Right renal cortex interstitium (tissue), 3 donors: ENCODE results near the gene JRKL. TPM values are rescaled to one million over a fixed set of nuclear protein-coding genes. Genes with fewer than 3 reads are reported as not detected.
"Not testable (repeated sequence)": the region's sequence is repeated elsewhere in the genome, so short reads cannot be mapped to it uniquely, and the experiment has no call there.

Experiments used
- DNase-seq, 3 donors: peaks; one replicate each; pipeline ENCODE4 v3.0.0-alpha.2; 2013; ENCODE audit warnings: low read depth in 3 of 3, low spot score in 2 of 3
- polyA plus RNA-seq, 3 donors: library from polyadenylated mRNA; unstranded; fragments of 120-200 nt; gene quantifications; one replicate each; pipeline ENCODE4 v1.2.1, GENCODE V29; 2013; ENCODE audit not compliant: insufficient read length in 3 of 3

The JRKL gene
- polyA plus RNA-seq, 3 donors, result 24.7 to 27.4 (median 25.1) TPM

DNA sequence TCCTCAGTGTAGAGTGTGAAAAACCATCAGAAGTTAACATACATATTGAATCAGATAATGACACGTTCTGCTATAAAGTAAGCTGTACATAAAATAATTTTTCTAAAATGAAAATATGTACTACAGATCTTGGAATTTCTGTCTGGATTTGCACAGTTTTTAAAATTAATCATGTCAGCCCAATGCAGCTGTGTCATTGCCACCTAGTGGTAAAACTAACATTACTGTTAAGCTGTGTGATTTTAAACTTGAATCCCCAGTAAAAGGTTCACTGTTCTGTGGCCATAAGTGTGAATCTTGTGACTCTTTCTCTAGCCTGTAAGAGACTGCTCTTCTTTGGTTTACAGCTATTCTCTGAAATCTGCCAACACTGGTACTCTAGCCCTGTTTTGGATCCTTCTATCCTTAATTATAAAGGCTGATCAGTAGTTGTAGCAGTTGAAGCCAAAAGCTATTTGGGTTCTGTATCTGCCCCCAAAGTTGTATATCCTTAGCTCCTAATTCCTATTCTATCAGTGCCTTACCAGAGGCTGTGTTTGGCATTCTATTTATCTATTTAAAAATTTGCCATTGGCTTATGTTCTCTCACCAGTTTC, 4.0 kb downstream of the JRKL start:
- peak in 1 of 3 donors; percentile 15 for DNase-seq

DNA sequence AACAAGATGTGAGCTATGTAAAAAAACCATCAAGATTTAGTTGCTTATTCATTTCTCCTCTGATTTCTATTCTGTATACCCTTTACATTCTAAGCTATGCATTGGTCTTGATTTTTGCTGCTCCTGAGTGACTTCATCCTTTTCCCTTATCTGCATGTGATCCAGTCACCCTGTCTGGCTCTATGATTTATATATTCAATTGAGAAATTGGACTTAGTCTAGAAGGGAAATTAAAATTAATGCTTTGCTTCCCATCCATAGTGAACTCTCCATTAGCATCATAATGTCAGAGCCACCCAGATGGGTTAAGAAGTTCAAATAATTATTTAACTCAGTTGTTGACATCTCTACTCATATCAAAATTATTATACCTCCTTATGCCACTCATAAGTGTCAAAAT, 5.0 kb downstream of the JRKL start:
- DNase-seq, result no peak

GRCh38 chr11:96396637-96397036, 6.8 kb downstream of the JRKL start:
- DNase-seq, result no peak

- no peak for DNase-seq
These were observed 8.1 kb downstream of the JRKL start for GRCh38 chr11:96397863-96398262.

DNA sequence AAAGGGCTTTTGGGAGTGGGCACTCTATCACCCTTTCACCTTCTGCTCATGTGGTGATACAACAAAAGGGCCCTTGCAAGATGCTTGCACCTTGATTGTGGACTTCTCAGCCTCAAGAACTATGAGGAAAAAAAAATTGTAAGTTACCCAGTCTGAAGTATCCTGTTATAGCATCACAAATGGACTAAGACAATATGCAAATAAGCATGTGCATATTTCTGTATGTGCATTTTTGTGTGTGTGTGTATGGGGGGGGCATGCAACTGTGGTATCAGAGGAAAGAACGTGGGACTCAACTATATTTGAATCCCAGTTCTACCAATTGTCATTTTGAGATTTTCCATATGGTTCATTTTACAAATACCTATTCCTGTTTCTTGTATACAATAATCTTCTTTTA, 10.9 kb downstream of the JRKL start:
- no peak for DNase-seq

- not testable (repeated sequence) for DNase-seq
These were observed 21.6 kb downstream of the JRKL start for GRCh38 chr11:96411412-96411811.

- DNase-seq, result no peak
These were observed 23.1 kb downstream of the JRKL start for GRCh38 chr11:96412761-96413381.

GRCh38 chr11:96413408-96413807, 23.6 kb downstream of the JRKL start:
- DNase-seq, result no peak

DNA sequence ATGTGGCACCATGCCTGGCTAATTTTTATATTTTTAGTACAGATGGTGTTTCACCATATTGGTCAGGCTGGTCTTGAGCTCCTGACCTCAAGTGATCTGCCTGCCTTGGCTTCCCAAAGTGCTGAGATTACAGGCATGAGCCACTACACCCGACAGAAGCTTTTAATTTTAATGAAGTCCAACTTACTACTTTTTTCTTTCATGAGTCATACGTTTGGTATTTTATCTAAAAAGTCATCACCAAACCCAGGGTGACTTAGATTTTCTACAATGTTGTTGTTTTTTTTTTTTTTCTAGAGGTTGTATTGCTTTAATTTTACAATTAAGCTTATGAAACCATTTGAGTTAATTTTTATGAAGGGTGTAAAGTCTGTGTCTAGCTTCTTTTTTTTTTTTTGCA, 34.9 kb downstream of the JRKL start:
- DNase-seq, result no peak

GRCh38 chr11:96430668-96431067, 40.9 kb downstream of the JRKL start:
- DNase-seq, result no peak

DNA sequence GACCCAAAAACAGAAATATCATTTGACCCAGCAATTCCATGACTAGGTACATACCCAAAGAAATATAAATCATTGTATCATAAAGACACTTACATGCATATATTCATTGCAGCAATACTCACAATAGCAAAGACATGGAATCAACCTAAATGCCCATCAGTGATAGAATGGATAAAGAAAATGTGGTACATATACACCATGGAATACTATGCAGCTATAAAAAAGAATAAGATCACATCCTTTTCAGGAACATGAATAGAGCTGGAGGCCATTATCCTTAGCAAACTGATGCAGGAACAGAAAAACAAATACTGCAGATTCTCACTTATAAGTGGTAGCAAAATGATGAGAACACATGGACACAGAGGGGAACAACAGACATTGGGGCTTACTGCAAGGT, 42.8 kb downstream of the JRKL start:
- not testable (repeated sequence) for DNase-seq

Other genes with a start within 250 kb of the JRKL start
- 10 to 100 TPM; 30.0 to 33.8 (median 30.9) TPM for gene MAML2, start 46.8 kb upstream of the JRKL start, polyA plus RNA-seq
- gene CCDC82, start 101 bp upstream of the JRKL start, polyA plus RNA-seq, result 10 to 100 TPM; 53.9 to 56.6 (median 54.0) TPM